ENCODE results near the gene THADA.

DNA sequence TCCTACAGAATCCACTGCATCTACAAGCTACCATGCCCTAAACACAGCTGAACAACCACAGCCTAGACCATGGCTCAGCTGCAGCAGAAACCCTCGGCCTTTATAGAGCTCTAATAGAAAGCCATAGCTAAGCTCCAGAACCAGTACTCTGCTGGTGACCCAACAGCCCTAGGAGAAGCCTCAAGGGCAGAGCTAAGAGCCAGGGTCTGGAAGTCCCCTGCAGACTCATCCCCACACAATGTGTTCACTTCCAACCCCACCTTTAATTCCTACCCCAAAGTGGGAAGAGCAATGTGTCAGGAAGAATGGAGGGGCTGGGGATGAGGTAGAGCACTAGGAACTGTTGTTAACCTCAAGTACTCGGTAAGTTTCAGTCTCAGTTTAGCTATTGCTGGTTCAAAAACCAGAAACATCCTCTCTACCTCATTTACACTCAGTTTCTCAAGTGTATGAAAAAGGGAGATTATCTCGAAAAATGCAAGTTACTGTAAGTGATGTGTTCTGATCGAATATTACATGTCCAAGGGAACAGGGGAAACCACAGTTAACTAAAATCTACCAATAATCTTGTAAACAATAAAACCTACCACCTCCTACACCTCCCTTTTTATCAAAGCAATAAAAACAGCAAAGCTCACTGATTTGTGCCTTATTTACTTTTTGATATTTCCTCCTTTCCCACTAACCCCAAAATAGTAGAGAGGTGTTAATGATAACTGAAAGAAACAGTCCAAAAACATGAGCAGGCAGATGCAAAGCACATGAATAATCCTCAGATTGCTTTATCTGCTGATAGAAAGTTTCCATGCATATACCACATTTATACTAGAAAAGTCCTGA, 36.2 kb downstream of the THADA start:
- no peak for TF ChIP-seq EZH2 (IDR thresholded peaks at IDR 0.05; ENCODE audit: borderline replicate concordance, low read depth, low read length, severe bottlenecking)
- TF ChIP-seq, protein P1, sequence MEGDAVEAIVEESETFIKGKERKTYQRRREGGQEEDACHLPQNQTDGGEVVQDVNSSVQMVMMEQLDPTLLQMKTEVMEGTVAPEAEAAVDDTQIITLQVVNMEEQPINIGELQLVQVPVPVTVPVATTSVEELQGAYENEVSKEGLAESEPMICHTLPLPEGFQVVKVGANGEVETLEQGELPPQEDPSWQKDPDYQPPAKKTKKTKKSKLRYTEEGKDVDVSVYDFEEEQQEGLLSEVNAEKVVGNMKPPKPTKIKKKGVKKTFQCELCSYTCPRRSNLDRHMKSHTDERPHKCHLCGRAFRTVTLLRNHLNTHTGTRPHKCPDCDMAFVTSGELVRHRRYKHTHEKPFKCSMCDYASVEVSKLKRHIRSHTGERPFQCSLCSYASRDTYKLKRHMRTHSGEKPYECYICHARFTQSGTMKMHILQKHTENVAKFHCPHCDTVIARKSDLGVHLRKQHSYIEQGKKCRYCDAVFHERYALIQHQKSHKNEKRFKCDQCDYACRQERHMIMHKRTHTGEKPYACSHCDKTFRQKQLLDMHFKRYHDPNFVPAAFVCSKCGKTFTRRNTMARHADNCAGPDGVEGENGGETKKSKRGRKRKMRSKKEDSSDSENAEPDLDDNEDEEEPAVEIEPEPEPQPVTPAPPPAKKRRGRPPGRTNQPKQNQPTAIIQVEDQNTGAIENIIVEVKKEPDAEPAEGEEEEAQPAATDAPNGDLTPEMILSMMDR (IDR thresholded peaks at IDR 0.05; ENCODE audit: borderline replicate concordance, extremely low read depth, low read length, poor library complexity, severe bottlenecking), result no peak
